ENCODE measurements around the gene BCL7B.
A peak's percentile ranks its signal among the peaks of the same experiment; 100 is the strongest.

Gene BCL7B

GRCh38 chr7:73487486-73487885 is 70.0 kb downstream of the BCL7B start:
- DNase-seq: peak; percentile 33
